Chondrocyte (in vitro differentiated cells): ENCODE results near the gene CBX5. TPM values are rescaled to one million over a fixed set of nuclear protein-coding genes. Genes with fewer than 3 reads are reported as not detected.
A peak's percentile ranks its signal among the peaks of the same experiment; 100 is the strongest.

Experiments
- DNase-seq: peaks from one replicate; pipeline ENCODE4 v3.0.0; 2021; ENCODE audit warnings: mixed read lengths, low spot score
- H3K27ac Mint-ChIP-seq: one replicate; pipeline ENCODE4 v1.8.0; 2021; ENCODE audit warnings: mild to moderate bottlenecking, moderate library complexity, mixed read lengths; ENCODE audit not compliant: unreplicated experiment
- H3K27me3 Mint-ChIP-seq: 2 replicates; pipeline ENCODE4 v1.8.0; 2021; ENCODE audit warnings: low read depth, mixed read lengths
- H3K36me3 Mint-ChIP-seq: 2 replicates; pipeline ENCODE4 v1.8.0; 2021; ENCODE audit warnings: low read depth, mixed read lengths
- H3K4me1 Mint-ChIP-seq: 2 replicates; pipeline ENCODE4 v1.8.0; 2021; ENCODE audit warnings: low read depth, mild to moderate bottlenecking, mixed read lengths
- H3K4me3 Mint-ChIP-seq: one replicate; pipeline ENCODE4 v1.8.0; 2021; ENCODE audit warnings: mild to moderate bottlenecking, moderate library complexity, mixed read lengths; ENCODE audit not compliant: unreplicated experiment
- H3K9me3 Mint-ChIP-seq: 2 replicates; pipeline ENCODE4 v1.8.0; 2021; ENCODE audit warnings: low read depth, mixed read lengths
- total RNA-seq: library from RNA; stranded (reverse); gene quantifications from 3 replicates; pipeline ENCODE4 v1.2.1, GENCODE V29; 2021
- TF ChIP-seq, protein P1 (sequence below): fragments of 200-600 bp; sonication (generic); IDR thresholded peaks from 2 replicates; pipeline ENCODE4 v1.5.0; 2021; ENCODE audit warnings: antibody characterized with exemption, mild to moderate bottlenecking, moderate library complexity

The CBX5 gene
- total RNA-seq, 1 donor from 2014 or later: 79.4 TPM

DNA sequence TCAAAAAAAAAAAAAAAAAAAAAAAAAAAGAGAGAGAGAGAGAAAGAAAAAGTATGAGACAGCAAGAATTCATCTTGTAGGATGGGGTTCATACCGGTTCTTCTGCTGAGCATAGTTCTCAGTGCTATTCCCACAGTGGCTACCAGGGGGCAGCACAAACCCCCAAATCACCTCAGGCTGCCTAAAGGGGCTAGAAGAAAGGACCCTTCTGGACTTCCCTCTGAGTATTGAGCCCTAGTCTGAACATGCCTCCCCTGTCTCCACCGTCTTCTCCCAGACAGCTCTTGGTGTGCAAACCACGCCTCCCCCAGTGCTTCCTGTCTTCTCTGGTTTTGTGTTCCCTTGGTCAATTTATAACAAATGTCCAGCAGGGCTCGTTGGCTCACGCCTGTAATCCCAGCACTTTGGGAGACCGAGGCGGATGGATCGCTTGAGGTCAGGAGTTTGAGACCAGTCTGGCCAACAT, 59.8 kb downstream of the CBX5 start:
- Mint-ChIP-seq H3K9me3 (no peaks in the 10 kb centered on the region), H3K4me3 (no peak overlapping the region), H3K4me1 (peaks cover 24% of the 10 kb centered on the region), H3K36me3 (no peaks in the 10 kb centered on the region), H3K27ac (peak overlapping the region; percentile 1), H3K27me3 (no peaks in the 10 kb centered on the region)
- DNase-seq: no peak
- TF ChIP-seq, protein P1, sequence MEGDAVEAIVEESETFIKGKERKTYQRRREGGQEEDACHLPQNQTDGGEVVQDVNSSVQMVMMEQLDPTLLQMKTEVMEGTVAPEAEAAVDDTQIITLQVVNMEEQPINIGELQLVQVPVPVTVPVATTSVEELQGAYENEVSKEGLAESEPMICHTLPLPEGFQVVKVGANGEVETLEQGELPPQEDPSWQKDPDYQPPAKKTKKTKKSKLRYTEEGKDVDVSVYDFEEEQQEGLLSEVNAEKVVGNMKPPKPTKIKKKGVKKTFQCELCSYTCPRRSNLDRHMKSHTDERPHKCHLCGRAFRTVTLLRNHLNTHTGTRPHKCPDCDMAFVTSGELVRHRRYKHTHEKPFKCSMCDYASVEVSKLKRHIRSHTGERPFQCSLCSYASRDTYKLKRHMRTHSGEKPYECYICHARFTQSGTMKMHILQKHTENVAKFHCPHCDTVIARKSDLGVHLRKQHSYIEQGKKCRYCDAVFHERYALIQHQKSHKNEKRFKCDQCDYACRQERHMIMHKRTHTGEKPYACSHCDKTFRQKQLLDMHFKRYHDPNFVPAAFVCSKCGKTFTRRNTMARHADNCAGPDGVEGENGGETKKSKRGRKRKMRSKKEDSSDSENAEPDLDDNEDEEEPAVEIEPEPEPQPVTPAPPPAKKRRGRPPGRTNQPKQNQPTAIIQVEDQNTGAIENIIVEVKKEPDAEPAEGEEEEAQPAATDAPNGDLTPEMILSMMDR: peak; percentile 86

DNA sequence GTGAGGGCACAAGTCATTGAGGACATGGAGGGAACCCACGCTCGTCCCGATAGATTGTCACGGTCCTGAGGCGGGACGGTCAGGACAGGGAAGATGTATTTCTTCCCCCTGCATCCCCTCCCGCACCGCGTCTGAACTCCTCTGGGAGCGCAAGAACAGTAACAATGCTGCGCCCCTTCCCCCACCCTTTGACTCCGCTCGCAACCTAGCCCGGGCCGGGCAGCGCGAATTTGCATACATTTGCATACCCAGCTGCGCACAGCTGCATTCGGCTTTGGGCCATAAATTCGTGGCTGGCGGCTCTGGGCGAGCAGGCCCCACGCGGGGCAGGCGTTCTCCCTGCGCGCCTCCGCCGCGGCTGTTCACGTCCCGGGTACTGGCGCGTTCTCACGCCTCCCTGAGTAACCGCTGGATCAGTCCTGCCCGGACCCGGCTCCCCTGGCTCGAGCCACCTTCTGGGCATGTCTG, 62.1 kb downstream of the CBX5 start:
- no peak for DNase-seq
- H3K9me3 Mint-ChIP-seq: no peaks in the 10 kb centered on the region
- H3K4me1 Mint-ChIP-seq: peaks cover 26% of the 10 kb centered on the region
- H3K4me3 Mint-ChIP-seq: peak overlapping the region; percentile 71
- H3K36me3 Mint-ChIP-seq: no peaks in the 10 kb centered on the region
- peaks cover 6% of the 10 kb centered on the region for H3K27me3 Mint-ChIP-seq
- TF ChIP-seq, protein P1: no peak
- no peak overlapping the region for H3K27ac Mint-ChIP-seq

DNA sequence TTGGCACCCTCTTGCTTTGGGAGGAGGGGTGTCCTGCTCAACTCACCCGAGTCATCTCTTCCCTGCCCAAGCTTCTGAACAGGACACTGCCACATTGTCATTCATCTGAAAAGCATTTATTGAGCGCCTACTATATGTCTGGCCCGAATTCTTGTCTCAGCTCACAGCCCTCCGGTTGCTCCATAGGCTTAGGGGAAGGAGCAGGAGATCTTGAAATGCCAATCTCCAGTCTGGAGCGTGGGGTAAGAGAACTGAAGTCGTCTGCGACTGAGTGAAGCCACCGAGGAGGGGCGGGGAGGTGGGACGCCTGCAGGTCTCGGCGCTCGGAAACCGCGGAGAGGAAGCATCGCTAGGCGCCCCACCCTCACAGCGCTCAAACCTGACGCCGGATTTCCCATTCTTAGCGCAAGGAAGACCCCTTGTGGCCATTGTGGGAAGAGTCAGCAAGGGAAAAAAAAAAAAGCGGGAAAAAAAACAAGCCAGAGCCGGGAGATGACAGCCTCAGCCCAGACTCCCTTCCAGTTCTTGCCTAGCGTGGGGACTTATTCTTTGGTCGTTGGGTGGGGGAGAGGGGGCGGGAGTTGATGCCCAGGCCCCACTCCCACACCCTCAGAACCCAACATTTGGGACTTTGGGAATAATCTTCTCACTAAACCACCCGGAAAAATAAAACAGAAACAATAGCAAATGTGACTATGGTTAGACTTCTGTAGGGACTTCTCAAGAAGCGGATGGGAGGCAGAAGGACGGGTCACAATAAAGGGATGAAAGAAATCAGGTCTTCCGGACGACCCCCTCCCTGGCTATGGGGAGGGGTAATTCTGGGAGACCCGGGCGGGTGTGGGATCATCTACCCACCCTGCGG, 62.9 kb downstream of the CBX5 start:
- peak overlapping the region; percentile 71 for H3K4me3 Mint-ChIP-seq
- no peaks in the 10 kb centered on the region for H3K9me3 Mint-ChIP-seq
- no peak for DNase-seq
- H3K27ac Mint-ChIP-seq: no peak overlapping the region
- H3K27me3 Mint-ChIP-seq: peaks cover 8% of the 10 kb centered on the region
- H3K36me3 Mint-ChIP-seq: no peaks in the 10 kb centered on the region
- peaks cover 26% of the 10 kb centered on the region for H3K4me1 Mint-ChIP-seq
- TF ChIP-seq, protein P1: peak; percentile 84

DNA sequence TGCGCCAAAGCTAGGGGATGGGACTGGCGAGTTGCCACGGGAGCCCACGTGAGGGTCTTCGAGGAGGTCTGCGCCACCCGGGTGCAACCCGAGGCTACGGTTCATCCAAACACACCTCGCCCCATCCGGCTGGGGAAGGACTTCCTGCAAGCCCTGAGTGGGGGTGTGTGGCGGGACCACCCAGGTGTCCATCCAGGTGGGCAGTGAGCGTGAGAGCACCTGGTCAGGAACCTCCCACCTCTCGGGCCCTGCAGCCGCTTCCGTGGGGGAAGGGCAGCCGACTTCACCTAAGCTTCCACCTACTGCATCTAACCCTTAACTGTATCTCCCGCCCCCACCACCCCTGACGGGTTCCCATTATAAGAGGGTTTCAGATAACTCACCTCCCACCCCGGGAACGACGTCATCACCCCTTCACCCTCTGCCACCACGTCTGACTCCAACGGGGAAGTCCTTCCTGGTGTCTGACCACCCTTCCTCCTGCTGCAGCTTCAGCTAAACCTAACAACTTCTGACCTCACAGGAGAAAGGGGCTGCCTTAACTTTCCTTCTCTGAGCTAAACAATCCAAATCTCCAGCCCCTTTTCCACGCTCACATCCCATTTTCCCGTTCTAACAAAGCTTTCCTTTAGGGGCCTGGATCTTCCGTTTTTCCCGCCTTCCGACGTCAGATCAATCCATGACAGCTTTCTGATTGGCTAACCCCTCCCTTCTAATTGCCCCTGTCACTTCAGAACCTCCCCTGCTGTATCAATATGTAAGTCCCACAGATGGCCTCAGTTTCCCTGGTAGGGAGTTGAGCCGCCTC, 63.7 kb downstream of the CBX5 start:
- DNase-seq: no peak
- Mint-ChIP-seq H3K27me3 (peaks cover 11% of the 10 kb centered on the region), H3K4me3 (peak overlapping the region; percentile 71), H3K9me3 (no peaks in the 10 kb centered on the region), H3K4me1 (peaks cover 26% of the 10 kb centered on the region), H3K36me3 (no peaks in the 10 kb centered on the region), H3K27ac (no peak overlapping the region)
- TF ChIP-seq, protein P1: no peak
